Ascending aorta (tissue), 2 donors: ENCODE results near the gene SORL1-AS1.

Experiments
- DNase-seq, 2 donors: peaks; one replicate each; pipeline ENCODE4 v3.0.0-alpha.2; 2019; ENCODE audit warnings: low spot score in 2 of 2
- H3K27ac ChIP-seq, 2 donors: fragments of 200-600 bp; sonication (generic); one replicate each; pipeline ENCODE4 v1.5.1; 2016 to 2017; ENCODE audit warnings: mild to moderate bottlenecking in 1 of 2
- H3K27me3 ChIP-seq: fragments of 200-600 bp; sonication (generic); one replicate; pipeline ENCODE4 v1.5.1; 2017
- H3K36me3 ChIP-seq, 2 donors: fragments of 200-600 bp; sonication (generic); one replicate each; pipeline ENCODE4 v1.5.1; 2016
- H3K4me1 ChIP-seq, 2 donors: fragments of 200-600 bp; sonication (generic); one replicate each; pipeline ENCODE4 v1.5.1; 2016 to 2017; ENCODE audit warnings: mild to moderate bottlenecking in 1 of 2
- H3K4me3 ChIP-seq, 2 donors: fragments of 200-600 bp; sonication (generic); one replicate each; pipeline ENCODE4 v1.5.1; 2016 to 2017; ENCODE audit warnings: mild to moderate bottlenecking in 1 of 2
- H3K9me3 ChIP-seq, 2 donors: fragments of 200-600 bp; sonication (generic); one replicate each; pipeline ENCODE4 v1.5.1; 2016
- intact Hi-C: fragments of 100-400 bp; cut with DNase I; formaldehyde crosslinking; loops from one replicate; pipeline ENCODE4 v1.15.1; 2023
- TF ChIP-seq, protein P1 (sequence below), 3 experiments: fragments of 200-600 bp in 2 of 3; fragments of 450-650 bp in 1 of 3; sonication (generic) in 2 of 3; IDR thresholded peaks; one replicate each; pipeline ENCODE4 v1.5.1; 2016 to 2019; ENCODE audit warnings: antibody characterized with exemption in 3 of 3, mild to moderate bottlenecking in 1 of 3, moderate library complexity in 1 of 3

SORL1-AS1 gene

DNA sequence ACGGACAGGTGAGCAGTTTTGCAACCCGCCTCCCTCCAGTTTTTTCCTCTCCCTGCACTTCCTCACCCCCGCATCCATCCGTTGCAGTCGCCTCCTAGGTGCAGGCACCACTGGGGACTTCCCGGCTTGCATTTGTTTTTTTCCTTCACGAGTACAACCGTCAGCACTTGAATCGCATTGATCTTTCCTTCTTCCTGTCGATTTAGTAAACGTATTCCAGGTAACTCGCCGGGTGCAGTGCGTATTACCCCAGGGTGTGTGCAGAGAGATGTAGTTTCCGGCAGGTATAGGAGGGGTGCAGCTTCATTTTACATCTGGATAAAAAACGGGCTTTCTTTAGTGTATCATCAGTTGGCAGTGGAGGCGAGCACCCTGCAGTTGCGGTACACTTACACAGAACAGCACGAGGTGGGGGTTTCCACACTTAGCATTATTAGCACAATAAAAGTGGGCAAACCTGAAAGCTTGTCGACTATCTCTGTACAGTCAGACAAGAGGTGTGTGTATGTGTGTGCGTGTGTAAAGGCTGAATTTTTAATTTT, at the start of gene SORL1-AS1:
Gene SORL1-AS1 (minus strand): TSS at position 359 of the 542 bp plus-strand sequence.
- intact Hi-C loops: loop anchor here (1.0 to 5.0 kb wide), 3 partner anchors 12 to 140 kb away; no protein-coding TSS in a partner anchor
- H3K9me3 ChIP-seq: no peaks in the 10 kb centered on the region
- H3K4me1 ChIP-seq: peaks cover 0 to 9% of the 10 kb centered on the region in 2 donors
- no peaks in the 10 kb centered on the region for H3K36me3 ChIP-seq
- H3K27me3 ChIP-seq: no peaks in the 10 kb centered on the region
- TF ChIP-seq, protein P1, sequence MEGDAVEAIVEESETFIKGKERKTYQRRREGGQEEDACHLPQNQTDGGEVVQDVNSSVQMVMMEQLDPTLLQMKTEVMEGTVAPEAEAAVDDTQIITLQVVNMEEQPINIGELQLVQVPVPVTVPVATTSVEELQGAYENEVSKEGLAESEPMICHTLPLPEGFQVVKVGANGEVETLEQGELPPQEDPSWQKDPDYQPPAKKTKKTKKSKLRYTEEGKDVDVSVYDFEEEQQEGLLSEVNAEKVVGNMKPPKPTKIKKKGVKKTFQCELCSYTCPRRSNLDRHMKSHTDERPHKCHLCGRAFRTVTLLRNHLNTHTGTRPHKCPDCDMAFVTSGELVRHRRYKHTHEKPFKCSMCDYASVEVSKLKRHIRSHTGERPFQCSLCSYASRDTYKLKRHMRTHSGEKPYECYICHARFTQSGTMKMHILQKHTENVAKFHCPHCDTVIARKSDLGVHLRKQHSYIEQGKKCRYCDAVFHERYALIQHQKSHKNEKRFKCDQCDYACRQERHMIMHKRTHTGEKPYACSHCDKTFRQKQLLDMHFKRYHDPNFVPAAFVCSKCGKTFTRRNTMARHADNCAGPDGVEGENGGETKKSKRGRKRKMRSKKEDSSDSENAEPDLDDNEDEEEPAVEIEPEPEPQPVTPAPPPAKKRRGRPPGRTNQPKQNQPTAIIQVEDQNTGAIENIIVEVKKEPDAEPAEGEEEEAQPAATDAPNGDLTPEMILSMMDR (IDR thresholded peaks at IDR 0.05): no peak
- peak within 1 kb of the TSS in 1 of 2 donors; percentile 32 for H3K27ac ChIP-seq
- DNase-seq: no peak
- peak within 1 kb of the TSS; percentile 74 to 88 for H3K4me3 ChIP-seq

DNA sequence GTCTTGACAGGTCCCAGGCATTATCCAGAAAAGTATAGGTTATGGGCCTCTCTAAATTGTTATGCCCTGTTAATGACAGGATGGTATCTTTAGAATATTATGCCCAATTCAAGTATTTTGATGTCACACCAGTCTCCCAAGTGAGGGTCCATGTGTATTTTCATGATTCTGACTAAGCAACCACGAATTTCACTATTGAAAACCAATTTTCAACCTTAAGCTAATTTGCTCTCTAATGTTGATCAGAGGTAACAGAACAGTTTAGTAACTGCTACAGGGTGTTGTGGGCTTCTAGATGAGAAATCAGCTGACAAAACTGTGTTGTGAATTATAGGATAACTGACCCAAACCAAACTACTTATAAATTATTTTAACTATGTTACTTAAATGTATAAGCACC, 48.0 kb upstream of the SORL1-AS1 start:
- H3K36me3 ChIP-seq: peaks cover 0 to 19% of the 10 kb centered on the region in 2 donors
- intact Hi-C loops: no loop called here
- DNase-seq: no peak
- H3K27me3 ChIP-seq: no peaks in the 10 kb centered on the region
- H3K27ac ChIP-seq: no peak overlapping the region
- no peaks in the 10 kb centered on the region for H3K4me1 ChIP-seq
- H3K9me3 ChIP-seq: peaks cover 0 to 4% of the 10 kb centered on the region in 2 donors
- H3K4me3 ChIP-seq: no peak overlapping the region
- TF ChIP-seq, protein P1 (IDR thresholded peaks at IDR 0.05): no peak

DNA sequence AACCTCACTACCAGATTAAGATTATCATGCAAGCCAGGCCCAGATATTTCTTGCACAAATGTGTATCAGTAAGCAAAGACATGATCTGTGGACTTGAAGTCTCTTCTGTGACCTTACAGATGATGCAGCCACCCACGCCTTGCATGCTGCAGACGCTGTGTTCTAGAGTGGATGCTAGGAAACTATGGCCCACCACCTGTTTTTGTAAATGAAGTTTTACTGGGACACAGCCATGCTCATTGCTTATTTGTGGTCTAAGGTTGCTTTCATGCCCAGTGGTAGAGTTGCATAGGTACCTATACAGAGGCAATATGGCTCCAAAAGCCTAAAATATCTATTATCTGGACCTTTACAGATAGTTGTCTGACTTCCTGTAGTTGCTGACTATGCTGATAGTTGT, 47.5 kb upstream of the SORL1-AS1 start:
- Histone ChIP-seq H3K36me3 (peaks cover 0 to 19% of the 10 kb centered on the region in 2 donors), H3K4me3 (no peak overlapping the region), H3K27me3 (no peaks in the 10 kb centered on the region), H3K4me1 (no peaks in the 10 kb centered on the region), H3K27ac (no peak overlapping the region), H3K9me3 (no peaks in the 10 kb centered on the region)
- intact Hi-C loops: no loop called here
- TF ChIP-seq, protein P1 (IDR thresholded peaks at IDR 0.05): no peak
- no peak for DNase-seq

DNA sequence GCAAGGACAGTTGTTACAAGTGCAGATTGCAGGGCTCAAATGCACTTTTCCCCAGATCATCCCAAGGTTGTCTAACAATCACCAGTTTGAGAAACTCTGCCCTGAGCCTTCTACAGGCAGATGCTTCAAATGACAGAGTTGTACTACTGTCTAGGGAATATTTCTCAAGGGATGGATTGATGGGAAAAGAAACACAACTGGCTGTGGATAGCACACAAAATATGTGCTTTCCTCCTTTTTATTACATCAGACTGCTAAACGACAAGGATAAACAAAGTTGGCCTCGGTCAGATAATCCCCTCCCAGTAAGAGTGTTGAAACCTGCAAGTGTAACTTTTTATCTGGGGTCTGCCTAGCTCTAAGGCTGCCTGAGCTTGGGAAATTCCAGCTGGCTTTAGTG, 46.6 kb upstream of the SORL1-AS1 start:
- DNase-seq: no peak
- intact Hi-C loops: no loop called here
- Histone ChIP-seq H3K4me3 (no peak overlapping the region), H3K27me3 (no peaks in the 10 kb centered on the region), H3K4me1 (no peaks in the 10 kb centered on the region), H3K27ac (no peak overlapping the region), H3K9me3 (no peaks in the 10 kb centered on the region), H3K36me3 (peaks cover 0 to 19% of the 10 kb centered on the region in 2 donors)
- TF ChIP-seq, protein P1 (IDR thresholded peaks at IDR 0.05): no peak

DNA sequence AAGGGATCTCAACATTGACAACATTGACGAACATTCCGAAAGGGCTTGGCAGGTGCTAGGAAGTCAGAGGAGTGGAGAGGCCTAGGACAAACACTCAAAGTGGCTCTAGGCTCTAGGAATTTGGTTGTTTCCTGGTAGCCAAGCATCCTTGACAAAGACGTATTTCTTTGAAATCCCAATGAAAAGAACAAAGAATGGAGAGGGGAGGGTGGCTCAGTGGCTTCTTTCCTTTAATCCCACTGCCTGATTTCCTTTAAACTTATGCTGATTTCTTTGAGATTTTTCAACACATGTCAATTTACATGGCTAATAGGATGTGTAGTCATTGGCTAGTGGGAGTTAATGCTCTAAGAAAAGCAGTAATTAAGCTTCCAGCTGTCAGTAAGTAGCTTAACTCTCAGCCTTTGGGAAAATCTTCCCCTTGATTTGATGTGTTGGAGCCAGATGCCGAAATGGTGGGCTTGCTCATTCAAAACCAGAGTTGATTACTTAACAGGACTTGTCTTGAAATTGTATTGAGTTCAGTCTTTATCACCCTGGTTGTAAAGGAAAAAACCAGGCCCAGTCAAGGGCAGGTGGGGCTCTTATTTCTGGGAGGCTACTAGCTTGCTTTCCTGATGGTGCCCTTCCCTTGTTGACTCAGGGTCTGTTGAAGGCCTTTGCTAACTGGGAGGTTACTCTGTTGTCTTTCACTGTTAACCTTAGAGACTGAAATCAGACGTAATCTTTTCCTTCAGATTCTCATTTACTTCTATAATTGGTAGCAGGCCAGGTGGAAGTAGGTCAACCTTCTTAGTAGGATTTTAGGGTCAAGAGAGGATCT, 44.6 kb upstream of the SORL1-AS1 start:
- intact Hi-C loops: no loop called here
- Histone ChIP-seq H3K36me3 (peaks cover 0 to 19% of the 10 kb centered on the region in 2 donors), H3K27ac (no peak overlapping the region), H3K4me1 (no peaks in the 10 kb centered on the region), H3K27me3 (no peaks in the 10 kb centered on the region), H3K9me3 (no peaks in the 10 kb centered on the region), H3K4me3 (no peak overlapping the region)
- DNase-seq: no peak
- TF ChIP-seq, protein P1 (IDR thresholded peaks at IDR 0.05): no peak
